GM19043 (cell line): ENCODE measurements around the gene NXNL2.
A peak's percentile ranks its signal among the peaks of the same experiment; 100 is the strongest.

ENCODE experiments used
- ATAC-seq: cut with Tn5 transposase; IDR thresholded peaks from one replicate; pipeline ENCODE4 v1.9.1; 2021; ENCODE audit warnings: low read depth; ENCODE audit not compliant: unreplicated experiment

Gene NXNL2

GRCh38 chr9:88531920-88532698, 2.9 kb upstream of the NXNL2 start:
- ATAC-seq, result no peak

- ATAC-seq, result no peak
These were observed 975 bp upstream of the NXNL2 start for GRCh38 chr9:88533951-88534455.

GRCh38 chr9:88535226-88536022, 446 bp downstream of the NXNL2 start:
- no peak for ATAC-seq

GRCh38 chr9:88536023-88536324, 996 bp downstream of the NXNL2 start:
- no peak for ATAC-seq

GRCh38 chr9:88536951-88537760, 2.2 kb downstream of the NXNL2 start:
- no peak for ATAC-seq

DNA sequence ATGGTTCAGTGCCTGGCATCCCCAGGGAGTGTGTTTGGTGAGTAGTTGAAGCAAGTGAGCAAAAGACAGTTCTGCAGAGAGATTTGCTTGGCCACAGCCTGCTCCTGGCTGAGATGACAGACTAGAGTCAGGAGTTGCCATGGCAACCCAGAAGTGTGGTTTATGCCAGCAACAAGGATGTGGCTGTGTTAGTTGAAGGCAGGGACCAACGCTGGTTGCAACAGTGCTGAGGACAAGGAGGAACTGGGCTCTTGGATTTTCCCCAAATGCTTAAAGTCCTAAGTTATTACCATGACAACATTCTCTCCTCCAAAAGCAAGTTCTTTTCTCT, 2.7 kb downstream of the NXNL2 start:
- ATAC-seq, result no peak

DNA sequence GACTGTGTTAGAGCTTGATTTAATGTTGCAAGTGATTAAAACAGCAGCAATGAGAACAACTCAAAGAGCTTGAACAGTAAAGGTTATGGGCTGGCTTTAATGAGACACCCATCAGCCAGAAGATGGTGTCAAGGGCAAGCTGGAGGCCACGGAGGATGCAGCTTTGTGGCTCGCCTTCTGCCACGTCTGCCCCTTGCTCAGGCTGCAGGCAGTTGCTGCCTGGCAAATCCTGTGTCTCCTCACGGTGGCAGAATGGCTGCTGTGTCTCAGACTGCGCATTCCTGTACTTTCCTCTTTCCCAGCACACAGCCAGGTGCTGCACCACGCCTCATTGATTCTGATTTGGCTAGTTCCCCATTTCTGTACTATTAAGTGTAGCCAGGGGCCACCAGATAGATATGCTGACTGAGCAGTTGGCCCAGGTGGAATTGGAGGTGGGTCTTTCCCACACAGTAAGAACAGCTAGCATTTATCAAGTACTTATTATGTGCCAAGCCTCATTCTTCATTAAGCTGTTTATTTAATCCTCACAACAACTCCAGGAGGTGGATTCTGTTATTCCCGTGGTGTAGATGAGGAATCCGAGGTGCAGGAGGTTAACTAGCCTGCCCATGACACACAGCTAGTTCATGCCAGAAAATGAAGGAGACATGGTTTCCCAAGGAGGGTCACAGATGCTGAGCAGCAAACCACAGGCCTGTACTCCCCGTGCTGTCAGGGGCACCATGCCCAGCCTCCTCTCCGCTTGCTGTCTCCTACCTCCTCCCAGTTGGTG, 3.5 kb downstream of the NXNL2 start:
- ATAC-seq, result no peak

DNA sequence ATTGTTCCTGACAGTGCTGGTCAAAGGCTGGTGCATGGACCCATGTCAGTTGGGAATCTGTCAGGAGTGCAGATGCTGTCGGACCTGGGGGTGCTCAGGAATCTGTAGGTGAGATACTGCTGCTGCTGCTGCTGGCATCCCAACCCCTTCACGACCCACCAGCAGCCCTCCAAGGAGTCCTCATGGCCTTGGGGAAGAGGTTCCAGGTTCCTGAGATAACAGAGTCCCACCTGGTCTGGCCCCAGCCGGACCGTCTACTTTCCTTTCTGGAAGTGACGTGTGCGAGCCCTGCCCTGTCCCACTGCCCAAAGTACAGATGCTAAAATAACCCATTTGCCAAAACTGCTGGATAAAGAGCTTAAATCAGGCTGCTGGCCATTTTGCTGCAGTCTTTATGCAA, 4.3 kb downstream of the NXNL2 start:
- ATAC-seq, result no peak

DNA sequence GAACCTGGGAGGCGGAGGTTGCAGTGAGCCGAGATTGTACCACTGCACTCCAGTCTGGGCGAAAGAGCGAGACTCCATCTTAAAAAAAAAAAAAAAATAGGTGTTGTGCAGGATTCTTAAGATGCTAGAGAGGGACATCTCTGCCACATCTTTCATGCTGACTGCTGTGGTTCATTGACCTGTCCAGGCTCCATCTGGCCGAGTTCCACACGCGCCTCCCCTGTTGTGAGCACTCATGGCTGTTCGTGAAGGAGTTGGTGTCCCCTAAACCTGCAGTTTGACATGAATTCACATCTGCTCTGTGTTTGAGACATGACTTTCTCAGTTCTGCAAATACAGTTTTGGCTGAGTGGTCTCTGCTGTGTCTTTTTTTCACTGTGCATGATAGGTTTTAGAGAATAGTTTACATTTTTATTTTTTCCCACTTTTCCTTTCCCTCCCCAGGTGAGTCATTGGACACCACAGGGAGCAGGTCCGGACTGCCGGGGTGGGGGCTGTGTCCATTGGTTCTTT, 5.3 kb downstream of the NXNL2 start:
- no peak for ATAC-seq

GRCh38 chr9:88544245-88544644, 9.3 kb downstream of the NXNL2 start:
- no peak for ATAC-seq

DNA sequence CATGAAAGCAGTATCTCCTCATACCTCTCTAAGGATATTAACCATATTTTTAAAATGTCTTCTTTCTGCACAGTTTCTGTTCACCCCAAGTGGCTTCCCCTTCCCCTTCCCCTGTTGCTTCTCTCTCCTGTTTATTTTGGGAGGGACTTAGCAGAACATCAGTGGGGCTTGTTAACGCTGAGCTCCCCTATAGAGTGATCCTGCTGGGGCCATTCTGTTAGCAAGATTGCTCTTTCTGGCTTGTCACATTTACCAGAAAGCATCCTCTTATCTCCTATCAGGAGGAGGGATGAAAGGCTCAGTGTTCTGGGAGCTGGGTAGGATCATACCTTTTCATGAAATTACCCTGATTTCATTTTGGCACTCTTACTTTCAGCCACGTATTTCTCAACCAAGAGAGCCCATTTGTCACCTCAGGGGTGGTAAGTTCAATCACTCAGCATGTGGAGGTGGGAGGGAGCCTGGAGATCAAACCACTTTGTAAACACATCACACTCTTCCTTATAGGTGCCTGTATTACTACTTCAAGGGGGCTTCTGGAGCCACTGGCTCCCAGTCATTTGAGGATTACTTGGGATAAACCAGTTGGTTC, 16.7 kb downstream of the NXNL2 start:
- no peak for ATAC-seq

DNA sequence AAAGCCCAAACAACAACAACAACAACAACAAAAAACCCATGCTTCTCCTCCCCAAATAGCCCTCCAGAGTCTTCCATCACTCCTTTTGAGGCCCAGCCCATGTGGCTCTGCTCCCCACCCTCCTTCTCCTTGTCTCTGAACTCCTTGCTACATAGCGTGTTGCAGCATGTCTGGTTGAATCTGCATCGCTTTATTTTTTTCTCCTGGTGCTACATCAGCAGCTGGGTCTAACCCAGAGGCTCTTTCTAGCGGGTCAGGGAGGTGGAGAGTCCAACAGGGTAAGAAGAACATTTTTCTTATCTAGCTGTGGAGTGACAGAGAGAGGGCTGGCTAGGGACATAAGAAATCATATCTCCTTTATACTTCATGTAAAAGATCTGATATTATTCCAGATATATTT, 18.4 kb downstream of the NXNL2 start:
- ATAC-seq, result no peak

GRCh38 chr9:88555268-88555980, 20.4 kb downstream of the NXNL2 start:
- ATAC-seq, result no peak

- ATAC-seq, result no peak
These were observed 24.7 kb downstream of the NXNL2 start for GRCh38 chr9:88559661-88560060.

DNA sequence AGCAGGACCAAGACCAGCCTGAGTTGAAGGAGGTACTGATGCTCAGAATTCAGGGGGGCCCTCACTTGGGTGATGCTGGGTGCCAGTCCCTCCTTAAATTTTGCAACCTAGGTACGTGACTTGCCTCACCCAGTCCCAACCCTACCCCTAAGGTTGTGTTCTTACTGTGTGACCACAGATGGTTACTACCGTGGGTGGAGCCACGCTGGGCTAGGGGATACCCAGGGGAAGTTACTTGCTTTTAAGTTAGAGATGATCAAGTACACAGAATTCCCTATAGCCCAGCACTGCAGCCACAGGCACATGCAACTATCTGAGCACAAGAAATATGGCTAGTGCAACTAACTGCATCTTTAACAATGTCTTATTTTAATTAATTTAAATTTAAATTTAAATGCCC, 32.9 kb downstream of the NXNL2 start:
- ATAC-seq, result peak; percentile 70

- no peak for ATAC-seq
These were observed 36.4 kb downstream of the NXNL2 start for GRCh38 chr9:88571419-88571818.

DNA sequence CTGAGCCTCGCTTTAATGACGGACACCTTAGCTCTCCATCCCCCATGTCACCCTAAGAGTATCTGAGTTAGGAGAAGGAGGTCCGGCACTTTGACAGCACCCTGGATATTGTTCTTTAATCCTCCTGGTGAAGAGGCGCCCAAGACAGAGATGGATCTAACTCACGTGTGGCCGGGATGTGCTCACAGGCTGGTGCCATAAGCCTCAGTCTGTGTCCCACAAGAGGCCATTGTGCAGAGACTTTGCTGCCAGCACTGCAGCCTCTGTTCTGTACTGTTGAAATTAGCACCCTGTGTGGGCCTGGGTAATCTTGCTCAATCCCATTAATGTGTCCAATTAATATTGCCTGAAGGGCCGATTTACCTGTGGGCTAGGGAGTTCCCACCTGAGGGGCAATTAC, 37.7 kb downstream of the NXNL2 start:
- no peak for ATAC-seq

DNA sequence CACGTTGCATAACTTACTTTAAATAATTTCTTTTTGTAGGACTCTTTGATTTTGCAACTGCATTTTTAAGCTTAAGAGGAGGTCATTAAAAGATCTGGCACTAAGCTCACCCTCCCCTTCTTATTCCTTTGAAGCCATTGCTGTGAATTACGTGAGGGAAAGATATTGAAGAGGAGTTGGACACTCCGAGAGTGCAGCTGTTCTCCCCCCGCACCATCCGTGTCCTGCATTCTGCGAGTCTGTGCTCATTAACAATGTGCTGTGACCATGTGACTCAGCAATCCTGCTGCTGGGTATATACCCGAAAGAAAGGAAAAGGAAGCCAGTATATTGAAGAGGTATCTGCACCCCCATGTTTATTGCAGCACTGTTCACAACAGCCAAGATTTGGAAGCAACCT, 40.0 kb downstream of the NXNL2 start:
- ATAC-seq, result no peak
